Measurements from ENCODE around the gene HEATR5A. TPM values are rescaled to one million over a fixed set of nuclear protein-coding genes. Genes with fewer than 3 reads are reported as not detected.

Gene HEATR5A
- polyA plus RNA-seq, 4 donors: 15.7 to 21.4 (median 20.0) TPM

DNA sequence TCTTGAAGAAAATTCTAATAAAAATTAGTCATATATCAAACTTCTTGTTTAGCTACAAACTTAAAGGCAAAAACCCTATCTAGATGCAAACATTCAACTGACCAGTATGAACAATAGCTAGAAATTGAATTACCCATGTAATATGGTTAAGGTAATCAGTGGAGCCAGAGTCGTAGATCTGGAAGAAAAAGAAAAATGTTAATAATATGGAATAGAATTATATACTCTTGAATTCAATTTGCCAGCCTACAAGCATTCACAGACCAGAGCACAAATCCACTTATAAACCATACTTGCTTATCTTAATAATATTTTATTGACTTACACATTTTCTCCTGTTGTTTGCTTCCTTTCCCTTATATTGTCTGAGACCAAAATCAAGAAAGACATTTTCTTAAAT lies 7.7 kb upstream of the HEATR5A start:
- no peak for DNase-seq (ENCODE audit: low read depth in 4 of 4, low spot score in 3 of 4)

DNA sequence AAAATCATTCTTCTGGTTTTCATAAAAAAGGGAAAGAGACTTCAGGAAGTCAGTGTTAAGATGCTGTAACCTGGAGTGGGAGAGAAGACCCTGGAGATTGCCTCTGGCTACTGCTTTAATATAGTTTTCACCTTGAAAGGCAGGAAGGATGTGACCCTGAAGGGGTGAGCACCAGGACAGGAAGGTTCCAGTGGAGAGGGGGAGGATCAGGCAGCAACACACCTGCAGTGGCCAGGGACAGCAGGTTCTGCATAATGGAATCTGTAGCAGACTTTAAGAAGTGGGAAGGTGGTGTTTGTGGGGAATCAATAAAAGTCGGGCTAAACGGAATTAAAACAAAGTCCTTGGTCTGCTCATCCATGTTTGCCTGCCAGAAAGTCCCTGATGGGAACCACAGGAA lies 6.3 kb upstream of the HEATR5A start:
- DNase-seq (ENCODE audit: low read depth in 4 of 4, low spot score in 3 of 4): no peak

DNA sequence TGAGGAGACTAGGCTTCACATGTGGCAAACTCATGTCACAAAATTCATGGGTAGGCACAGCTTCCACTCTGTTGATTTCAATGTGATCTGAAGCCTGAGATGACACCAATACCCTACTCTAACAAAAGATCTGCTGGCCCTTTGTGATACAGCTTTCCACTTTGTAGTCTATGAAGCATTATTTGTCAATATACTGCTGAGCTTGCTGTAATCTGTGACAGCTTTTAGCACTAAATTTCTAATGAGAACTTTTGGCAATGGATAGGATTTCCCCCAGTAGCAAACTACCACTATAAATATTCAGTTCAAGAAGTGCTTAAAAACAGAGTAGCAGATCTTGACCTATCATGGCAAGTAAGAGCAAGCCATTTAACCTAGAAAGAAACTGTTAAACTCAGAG lies 5.6 kb upstream of the HEATR5A start:
- DNase-seq (ENCODE audit: low read depth in 4 of 4, low spot score in 3 of 4): no peak

DNA sequence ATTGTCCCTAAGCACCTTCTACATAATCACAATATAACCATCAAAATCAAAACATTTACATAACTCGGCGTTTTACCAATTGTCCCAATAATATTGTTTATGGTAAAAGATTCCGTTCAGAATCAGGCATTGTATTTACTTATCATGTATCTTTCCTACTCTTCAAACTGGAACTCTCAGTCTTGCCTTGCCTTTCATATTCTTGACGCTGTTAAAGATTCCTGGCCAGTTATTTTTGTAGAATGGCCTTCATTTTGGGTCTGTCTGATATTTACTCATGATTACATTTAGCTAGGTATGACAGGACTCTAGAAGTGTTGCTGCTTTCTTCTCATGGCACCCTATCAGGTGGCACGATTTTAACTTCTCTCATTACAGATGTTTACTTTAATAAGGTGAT lies 850 bp upstream of the HEATR5A start:
- DNase-seq (ENCODE audit: low read depth in 4 of 4, low spot score in 3 of 4): no peak

DNA sequence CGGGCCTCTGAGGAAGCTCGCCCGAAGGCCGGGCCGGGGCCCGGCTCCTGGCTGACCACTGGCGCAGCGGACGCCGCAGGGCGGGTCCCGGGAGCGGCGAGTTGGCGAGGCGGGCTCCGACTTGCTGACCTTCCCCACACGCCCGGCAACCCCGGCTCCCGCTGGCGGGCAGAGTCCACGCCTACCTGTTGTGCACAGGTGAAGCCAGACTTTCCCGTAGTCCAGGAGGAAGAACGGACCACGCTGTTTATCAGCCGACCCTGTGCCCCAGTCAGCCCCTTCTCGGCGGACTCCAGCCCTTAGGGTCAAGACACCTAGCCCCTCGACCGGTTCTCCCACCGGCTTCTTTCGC lies 407 bp downstream of the HEATR5A start:
- no peak for DNase-seq (ENCODE audit: low read depth in 4 of 4, low spot score in 3 of 4)

DNA sequence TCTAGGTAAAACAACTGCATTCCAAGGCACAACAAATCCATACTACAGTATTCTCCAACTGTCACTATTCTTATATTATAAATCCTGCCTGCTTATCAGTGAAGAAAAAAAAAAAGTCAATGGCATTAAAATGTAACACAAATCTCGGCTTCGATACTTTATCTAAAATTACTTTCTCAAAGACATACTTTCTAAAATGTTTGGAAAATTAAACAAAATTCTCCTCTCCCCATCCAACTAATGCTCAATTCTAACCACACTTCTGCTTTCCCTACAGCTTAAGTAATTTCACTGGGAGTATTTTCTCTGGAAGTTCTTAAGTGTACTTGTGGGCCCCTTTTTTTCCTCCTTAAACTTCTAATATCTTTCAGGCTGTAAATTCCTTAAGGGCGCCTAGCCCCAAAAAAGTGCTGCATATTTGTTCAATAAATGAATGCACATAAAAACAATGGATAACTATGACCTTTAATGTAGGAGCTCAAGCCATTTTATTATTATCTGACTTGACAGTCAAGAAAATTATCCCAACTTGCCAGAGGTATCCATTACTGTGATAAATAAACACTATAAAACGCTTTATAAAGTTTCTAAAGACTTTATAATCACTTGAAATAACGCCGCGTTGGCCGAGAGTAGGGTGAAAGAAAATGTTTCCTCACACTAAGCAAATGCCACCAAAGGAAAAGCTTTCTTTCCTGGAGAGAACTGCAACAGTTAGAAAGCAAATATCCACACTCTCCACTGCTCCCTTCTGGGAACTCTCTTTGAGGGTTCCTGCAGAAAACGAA lies 977 bp downstream of the HEATR5A start:
- peak; percentile 1 to 27 (median 18) for DNase-seq (ENCODE audit: low read depth in 4 of 4, low spot score in 3 of 4)

DNA sequence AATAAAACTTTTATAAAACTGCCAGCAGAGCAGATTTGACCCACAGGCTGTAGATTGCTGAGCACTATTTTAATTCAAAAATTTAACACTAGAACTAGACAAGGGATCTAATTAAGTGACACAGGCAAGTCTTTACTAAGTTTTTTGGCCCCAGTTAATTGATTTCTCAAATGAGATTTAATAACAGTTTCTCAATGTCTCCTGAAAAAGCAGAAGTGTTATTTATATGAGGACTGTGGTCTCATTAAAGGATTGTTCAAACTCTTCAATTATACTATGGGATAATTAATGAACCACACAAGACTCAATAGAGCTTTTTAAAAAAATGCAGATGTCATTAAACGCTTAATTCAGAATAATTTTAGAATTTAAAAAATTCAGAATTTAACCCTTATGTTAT lies 1.9 kb downstream of the HEATR5A start:
- DNase-seq (ENCODE audit: low read depth in 4 of 4, low spot score in 3 of 4): no peak

DNA sequence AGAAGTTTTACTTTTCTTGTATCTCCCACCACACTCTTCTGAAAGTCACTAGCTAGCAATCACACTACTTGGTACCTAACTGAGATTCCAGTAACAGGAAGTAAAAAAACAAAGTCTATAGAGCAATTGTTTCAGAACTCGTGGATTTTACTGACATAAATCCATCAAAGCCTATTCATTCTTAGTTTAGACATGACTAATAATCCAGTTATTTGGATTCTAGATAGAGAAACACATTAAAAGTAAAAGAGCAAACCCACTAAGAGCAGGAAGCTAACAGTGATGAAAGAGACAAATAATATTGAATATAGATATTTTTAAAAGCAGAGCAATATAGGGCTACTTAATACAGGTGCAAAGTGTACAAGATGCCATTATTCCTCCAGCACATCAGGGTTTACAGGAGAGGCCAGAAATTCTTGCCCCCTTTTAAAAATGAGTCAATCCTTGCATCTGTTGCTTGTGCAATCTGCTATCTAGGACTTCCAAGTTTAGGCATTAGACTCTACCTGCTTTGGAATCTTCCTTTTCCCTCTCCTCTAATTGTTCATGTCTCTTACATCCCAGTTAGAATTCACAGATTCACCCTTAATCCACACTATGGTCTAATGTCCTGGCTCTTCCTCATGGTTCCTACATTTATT lies 6.0 kb downstream of the HEATR5A start:
- DNase-seq (ENCODE audit: low read depth in 4 of 4, low spot score in 3 of 4): no peak

DNA sequence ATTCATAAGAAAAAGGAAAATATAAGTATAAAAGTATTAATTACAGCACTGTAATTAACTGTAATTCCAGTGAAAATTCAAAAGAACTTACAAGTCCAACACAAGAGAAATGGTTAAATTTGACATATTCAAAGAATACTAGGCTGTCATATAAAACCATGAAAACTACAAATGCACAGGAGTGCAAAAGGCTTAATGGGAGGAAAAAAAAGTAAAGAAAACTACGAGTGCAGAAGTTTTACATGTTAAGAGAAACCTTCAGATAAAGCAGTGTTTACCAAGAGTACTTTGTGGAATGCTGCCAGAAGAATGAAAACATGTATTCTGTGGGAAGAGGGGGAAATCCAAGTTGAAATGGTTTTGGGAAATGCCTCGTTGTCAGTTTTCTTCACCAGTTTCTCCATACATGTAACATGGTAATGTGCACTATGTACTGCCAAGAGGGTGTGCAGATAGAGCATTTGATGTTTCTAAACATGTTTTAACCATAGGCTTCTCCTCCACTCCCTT lies 9.1 kb downstream of the HEATR5A start:
- no peak for DNase-seq (ENCODE audit: low read depth in 4 of 4, low spot score in 3 of 4)

DNA sequence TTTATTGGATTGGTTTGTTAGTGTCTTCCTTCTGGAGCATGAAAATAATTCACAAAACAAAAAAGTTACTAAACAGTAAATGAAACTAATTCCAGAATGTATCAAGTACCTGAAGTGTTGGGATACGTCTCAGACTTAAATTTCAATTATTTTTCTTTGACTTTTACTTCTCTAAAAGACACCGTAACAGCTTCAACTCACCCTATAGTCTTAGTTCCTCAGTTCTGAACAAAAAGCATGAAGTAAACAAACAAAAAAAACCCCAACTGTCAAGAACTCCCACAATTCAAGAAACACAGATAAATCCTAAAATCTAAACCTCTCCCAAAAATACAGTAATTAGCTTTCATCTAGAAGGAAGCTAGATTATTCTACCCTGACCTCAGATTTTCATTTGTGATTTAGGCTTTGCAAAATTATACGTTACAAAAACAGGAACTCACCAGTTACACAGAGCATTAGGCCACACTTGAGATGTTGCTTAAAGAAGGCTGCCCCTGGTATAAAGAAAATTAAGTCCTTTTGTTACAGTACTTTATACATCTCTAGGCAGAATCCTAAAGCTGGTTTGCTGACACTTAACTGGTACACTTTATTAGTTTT lies 10.2 kb downstream of the HEATR5A start:
- no peak for DNase-seq (ENCODE audit: low read depth in 4 of 4, low spot score in 3 of 4)

DNA sequence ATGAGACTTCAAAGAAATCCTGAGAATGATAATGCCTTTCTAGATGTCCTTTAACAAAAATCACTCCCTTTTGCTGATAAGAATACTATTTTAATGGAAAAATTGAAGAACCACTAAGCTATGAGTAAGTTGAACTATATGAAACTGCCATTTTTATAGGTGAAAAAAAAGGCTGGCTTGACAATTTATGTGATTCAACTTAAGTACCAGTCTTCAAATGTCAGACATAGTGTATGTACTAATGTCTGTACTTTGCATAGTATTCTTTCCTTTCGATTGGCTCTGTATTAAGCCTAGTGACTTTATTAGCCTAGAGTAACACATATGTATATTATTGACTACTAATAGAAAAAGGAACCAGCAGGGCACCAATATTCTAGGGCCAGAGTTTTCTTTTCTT lies 11.9 kb downstream of the HEATR5A start:
- no peak for DNase-seq (ENCODE audit: low read depth in 4 of 4, low spot score in 3 of 4)

DNA sequence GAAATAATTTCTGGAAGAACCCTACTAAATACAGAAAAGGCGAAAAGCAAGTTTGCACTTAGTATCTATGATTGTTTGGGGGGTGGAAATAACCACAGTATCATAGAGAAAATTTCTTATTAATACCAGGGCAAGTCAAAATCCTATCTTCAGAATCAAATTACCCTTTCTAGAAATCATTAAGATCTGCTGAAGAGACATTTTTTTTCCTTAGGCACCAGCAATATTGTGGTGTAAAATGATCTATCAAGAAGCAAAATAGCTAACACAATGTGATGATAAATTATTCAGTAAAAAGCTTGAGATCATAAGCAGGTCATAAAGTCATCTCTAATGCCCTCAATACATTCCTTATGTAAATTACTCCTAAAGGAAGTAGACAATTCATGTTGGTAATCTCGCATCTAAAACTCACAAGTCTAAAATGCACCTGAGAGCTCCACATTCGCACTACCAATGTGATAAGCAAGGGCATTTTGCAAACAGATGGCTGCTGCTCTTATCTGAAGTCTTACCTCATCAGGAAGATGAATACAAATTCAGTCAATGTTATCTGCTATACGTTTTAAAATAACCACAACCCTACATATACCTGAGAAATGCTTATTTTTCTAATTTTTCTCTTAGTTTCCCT lies 14.6 kb downstream of the HEATR5A start:
- no peak for DNase-seq (ENCODE audit: low read depth in 4 of 4, low spot score in 3 of 4)

DNA sequence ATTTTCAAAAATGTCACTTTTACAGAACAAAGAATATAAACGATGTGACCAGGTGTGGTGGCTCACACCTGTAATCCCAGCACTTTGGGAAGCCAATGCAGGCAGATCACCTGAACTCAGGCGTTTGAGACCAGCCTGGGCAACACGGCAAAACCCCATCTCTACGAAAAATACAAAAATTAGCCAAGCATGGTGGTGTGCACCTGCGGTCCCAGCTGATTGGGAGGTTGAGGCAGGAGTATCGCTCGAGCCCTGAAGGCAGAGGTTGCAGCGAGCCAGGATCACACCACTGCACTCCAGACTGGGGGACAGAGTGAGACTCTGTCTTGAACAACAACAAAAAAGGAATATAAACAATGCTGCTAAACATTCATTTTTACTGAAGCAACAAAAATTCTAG lies 15.2 kb downstream of the HEATR5A start:
- no peak for DNase-seq (ENCODE audit: low read depth in 4 of 4, low spot score in 3 of 4)

DNA sequence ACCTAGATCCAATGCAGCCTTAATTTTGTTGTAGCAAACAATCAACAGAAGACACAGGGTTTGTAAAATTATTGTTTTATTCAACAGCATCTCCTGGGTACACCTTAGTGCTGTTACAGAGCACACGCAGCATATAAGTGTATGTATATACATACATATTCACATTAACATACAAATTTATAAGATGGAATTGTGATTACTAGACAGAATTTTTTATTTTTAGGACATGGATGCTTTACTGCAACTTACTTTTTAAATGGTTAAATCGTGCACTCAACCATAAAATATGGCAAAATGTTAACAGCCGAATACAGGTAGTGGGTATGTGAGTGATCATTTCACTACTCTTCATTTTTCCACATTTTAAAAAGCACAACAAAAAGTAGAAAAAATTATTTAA lies 16.6 kb downstream of the HEATR5A start:
- no peak for DNase-seq (ENCODE audit: low read depth in 4 of 4, low spot score in 3 of 4)

DNA sequence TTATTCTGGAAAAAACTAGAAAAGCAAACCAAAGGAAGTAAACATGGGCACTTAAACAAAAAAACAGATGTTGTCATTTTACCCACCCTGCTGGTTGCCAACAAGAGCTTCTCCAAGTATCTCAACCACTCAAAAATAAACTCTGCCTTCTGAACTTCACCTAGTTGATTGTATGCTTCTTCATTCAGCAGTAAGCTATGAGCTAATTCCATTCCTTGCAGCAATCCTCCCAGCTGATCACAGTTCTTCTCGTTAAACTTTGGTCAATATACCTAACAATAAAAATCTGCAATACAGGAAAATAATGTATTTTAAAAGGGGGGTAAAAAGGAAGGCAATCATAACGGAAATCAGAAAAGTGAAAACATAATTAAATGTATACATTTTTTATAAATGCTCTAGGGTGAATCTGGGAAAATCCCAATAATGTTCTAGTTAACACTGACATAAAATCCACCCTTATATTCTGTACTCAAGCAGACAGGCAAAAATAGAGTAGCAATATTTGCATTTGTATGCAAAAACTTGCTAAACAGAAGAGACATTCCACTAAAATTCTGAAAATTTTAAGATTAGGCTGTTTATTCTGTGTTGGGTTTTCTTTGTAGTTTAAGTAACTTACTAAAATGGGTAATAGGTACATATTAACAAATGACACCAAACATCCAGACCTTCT lies 17.4 kb downstream of the HEATR5A start:
- DNase-seq (ENCODE audit: low read depth in 4 of 4, low spot score in 3 of 4): no peak

DNA sequence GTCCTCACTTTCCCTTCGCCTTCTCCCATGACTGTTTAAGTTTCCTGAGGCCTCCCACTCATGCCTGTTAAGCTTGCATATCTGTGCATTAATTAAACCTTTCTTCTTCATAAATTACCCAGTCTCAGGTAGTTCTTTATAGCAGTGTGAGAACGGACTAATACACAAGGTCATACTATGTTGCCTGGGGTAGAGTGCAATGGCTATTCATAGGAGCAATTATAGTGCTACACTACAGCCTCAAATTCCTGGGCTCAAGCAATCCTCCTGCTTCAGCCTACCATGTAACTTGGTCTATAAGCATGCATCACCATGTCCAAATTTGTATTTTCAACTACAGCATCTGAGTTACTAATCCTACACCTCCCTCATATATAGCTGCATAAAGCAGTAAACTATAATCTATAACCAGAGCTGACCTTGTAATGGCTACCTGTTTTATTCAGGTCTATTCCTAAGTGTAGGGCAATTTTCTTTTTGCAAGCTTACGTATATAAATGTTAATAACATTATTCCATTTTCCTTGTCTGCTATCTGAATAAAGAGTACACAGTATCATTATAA lies 18.9 kb downstream of the HEATR5A start:
- no peak for DNase-seq (ENCODE audit: low read depth in 4 of 4, low spot score in 3 of 4)

DNA sequence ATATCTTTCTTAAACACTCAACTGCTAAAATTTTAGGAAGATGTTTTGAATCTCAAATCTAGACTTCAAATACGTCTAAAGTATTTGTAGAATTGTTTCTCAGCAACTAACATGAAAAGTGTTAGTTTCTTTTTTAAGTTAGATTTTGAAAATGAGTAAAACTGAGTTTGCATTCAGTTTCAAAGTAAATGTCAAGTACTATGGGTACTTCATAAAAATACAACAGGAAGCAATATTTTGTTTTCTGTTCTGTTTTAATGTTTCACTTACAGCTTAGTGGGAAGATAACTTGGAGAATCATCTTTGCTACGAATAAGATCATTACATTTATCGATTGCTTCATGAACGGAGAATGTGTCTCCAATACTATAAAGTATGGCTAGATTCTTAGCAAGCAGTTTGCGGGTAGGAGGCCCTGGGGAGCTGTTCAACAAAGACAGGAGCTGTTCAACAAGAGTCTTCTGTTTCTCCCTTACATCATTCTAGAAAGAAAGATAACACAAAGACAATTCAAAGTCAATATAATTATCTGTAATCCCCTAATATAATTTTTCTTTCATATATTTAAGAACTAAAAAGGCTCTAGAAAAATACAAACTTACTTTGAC lies 20.2 kb downstream of the HEATR5A start:
- DNase-seq (ENCODE audit: low read depth in 4 of 4, low spot score in 3 of 4): no peak

DNA sequence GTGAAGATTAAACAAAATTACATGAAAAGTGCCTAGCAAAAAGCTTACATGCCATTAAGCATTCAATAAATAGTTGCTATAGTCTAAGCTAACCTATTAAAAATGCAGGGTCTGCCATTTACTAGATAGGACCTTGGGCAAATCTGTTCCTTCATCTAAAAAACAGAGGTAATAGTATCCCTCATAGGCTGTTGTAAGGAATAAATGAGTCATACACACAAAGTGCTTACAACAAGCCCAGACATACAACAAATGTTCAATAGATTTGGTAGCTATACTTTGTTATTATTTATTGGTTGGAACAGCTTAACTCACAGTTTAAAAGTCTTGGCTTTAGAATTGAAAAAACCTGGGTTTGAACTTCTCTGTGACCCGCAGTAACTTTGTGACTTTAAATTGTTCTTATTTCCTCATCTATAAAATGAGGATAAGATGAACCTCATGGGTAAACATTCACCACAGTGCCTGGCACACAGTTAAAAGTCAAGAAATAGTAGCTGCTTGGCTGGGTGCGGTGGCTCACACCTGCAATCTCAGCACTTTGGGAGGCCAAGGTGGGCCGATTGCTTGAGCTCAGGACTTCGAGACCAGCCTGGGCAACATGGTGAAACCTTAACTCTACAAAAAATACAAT lies 24.7 kb downstream of the HEATR5A start:
- no peak for DNase-seq (ENCODE audit: low read depth in 4 of 4, low spot score in 3 of 4)

DNA sequence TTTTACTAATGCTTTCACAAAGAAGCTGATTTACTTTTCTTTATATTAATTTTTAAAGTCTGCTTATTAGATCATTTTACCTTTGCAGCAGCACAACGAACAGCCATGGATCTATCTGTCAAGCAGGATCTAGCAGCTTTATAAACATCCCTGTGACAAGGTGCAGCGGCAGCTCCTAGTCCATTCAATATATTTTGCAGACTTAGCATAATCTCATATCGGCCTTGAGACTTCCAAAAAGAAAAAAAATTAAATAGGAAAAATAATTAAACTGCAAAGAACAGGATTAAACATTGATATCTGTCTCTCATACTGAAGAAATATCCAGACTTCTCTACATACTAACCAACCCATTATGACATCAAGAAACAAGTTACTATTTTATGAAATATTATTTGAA lies 25.2 kb downstream of the HEATR5A start:
- DNase-seq (ENCODE audit: low read depth in 4 of 4, low spot score in 3 of 4): no peak

All from right renal pelvis (tissue), 4 donors.